Hepatocyte (in vitro differentiated cells): ENCODE data around the gene SLC41A3. TPM values are rescaled to one million over a fixed set of nuclear protein-coding genes. Genes with fewer than 3 reads are reported as not detected.
"Not testable (repeated sequence)": the region's sequence is repeated elsewhere in the genome, so short reads cannot be mapped to it uniquely, and the experiment has no call there.

Experiments used
- DNase-seq: peaks from one replicate; pipeline ENCODE4 v3.0.0-alpha.2; 2016; ENCODE audit warnings: low spot score
- H2AFZ ChIP-seq: fragments of 200-600 bp; sonication (generic); 2 replicates; pipeline ENCODE4 v1.6.0; 2016; ENCODE audit warnings: antibody characterized with exemption, mild to moderate bottlenecking
- H3K27ac ChIP-seq: fragments of 200-600 bp; sonication (generic); 2 replicates; pipeline ENCODE4 v1.5.1; 2016; ENCODE audit warnings: mild to moderate bottlenecking
- H3K27me3 ChIP-seq: fragments of 200-600 bp; sonication (generic); 2 replicates; pipeline ENCODE4 v1.6.1; 2016
- H3K36me3 ChIP-seq: fragments of 200-600 bp; sonication (generic); replicated peaks from 2 replicates; pipeline ENCODE4 v1.5.1; 2016; ENCODE audit warnings: low read depth; ENCODE audit not compliant: insufficient read depth
- H3K4me1 ChIP-seq: fragments of 200-600 bp; sonication (generic); 2 replicates; pipeline ENCODE4 v1.5.1; 2016; ENCODE audit warnings: mild to moderate bottlenecking, moderate library complexity; ENCODE audit not compliant: insufficient read depth
- H3K4me2 ChIP-seq: fragments of 200-600 bp; sonication (generic); 2 replicates; pipeline ENCODE4 v1.6.0; 2016
- H3K4me3 ChIP-seq: fragments of 200-600 bp; sonication (generic); 2 replicates; pipeline ENCODE4 v1.5.1; 2016; ENCODE audit warnings: mild to moderate bottlenecking
- H3K79me2 ChIP-seq: fragments of 200-600 bp; sonication (generic); 2 replicates; pipeline ENCODE4 v1.6.0; 2017; ENCODE audit warnings: mild to moderate bottlenecking
- H3K9me2 ChIP-seq: fragments of 200-600 bp; sonication (generic); replicated peaks from 2 replicates; pipeline ENCODE4 v1.6.0; 2017; ENCODE audit warnings: mild to moderate bottlenecking; ENCODE audit not compliant: insufficient read depth
- H3K9me3 ChIP-seq: fragments of 200-600 bp; sonication (generic); 2 replicates; pipeline ENCODE4 v1.5.1; 2016; ENCODE audit warnings: low read depth, mild to moderate bottlenecking
- H4K20me1 ChIP-seq: fragments of 200-600 bp; sonication (generic); 2 replicates; pipeline ENCODE4 v1.6.0; 2016; ENCODE audit warnings: mild to moderate bottlenecking; ENCODE audit not compliant: insufficient read depth, poor library complexity, severe bottlenecking
- EZH2 ChIP-seq: fragments of 200-600 bp; sonication (generic); IDR thresholded peaks from 2 replicates; pipeline ENCODE4 v1.6.1; 2016; ENCODE audit warnings: antibody characterized with exemption, mild to moderate bottlenecking, borderline replicate concordance
- EZH2phosphoT487 ChIP-seq: fragments of 200-600 bp; sonication (generic); IDR thresholded peaks from one replicate; pipeline ENCODE4 v1.6.1; 2018; ENCODE audit warnings: antibody characterized with exemption, mild to moderate bottlenecking, low read depth, moderate library complexity; ENCODE audit not compliant: unreplicated experiment, severe bottlenecking
- WGBS: methylation state at CpG from one replicate; pipeline ENCODE4 v1.1.6; 2016; ENCODE audit warnings: low lambda C conversion rate; ENCODE audit errors: missing lambda C conversion rate; 5-methylcytosine and 5-hydroxymethylcytosine counted together
- polyA plus RNA-seq: library from polyadenylated mRNA; unstranded; fragments of >200 nt; fragmentation: Nextera tagmentation; extraction: Ambion mirVana; gene quantifications from 2 replicates; pipeline ENCODE4 v1.2.1, GENCODE V29; 2016
- total RNA-seq: library from RNA; depleted of rRNA; stranded (reverse); fragments of >200 nt; gene quantifications from 2 replicates; pipeline ENCODE4 v1.2.3, GENCODE V29; 2014
- TF ChIP-seq, protein P1 (sequence below): fragments of 200-600 bp; sonication (generic); IDR thresholded peaks from 2 replicates; pipeline ENCODE4 v1.5.1; 2016; ENCODE audit warnings: antibody characterized with exemption, mild to moderate bottlenecking; ENCODE audit not compliant: poor library complexity

Gene SLC41A3
- total and polyA plus RNA-seq, 2 experiments from 2014 or later, result 29.3 to 43.4 TPM

DNA sequence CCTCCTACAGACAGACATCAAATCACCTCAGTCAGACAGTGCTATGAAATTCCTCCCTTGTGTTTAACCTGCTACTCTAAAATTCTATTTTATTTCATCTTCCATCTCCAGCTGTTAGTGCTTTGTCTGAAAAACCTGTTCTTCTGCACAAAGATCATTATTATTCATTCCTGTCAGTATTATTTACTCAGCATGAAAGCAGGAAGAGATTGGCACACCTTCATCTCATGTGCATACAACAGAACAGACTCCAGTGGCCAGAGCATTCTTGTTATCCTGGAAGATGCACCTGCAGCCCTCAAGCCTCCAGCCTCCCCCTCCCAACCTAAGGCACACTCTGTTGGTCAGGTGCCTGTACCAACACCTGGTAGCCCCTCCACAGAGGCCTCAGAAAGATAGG, 116.8 kb downstream of the SLC41A3 start:
- Histone ChIP-seq H3K27ac (no peak overlapping the region), H3K4me2 (no peak overlapping the region), H3K9me3 (no peaks in the 10 kb centered on the region), H2AFZ (no peak overlapping the region), H3K27me3 (peaks cover 36% of the 10 kb centered on the region), H3K4me3 (no peak overlapping the region), H3K4me1 (peaks cover 5% of the 10 kb centered on the region), H4K20me1 (no peaks in the 10 kb centered on the region), H3K36me3 (no peaks in the 10 kb centered on the region), H3K9me2 (no peaks in the 10 kb centered on the region), H3K79me2 (no peaks in the 10 kb centered on the region)
- DNase-seq, result no peak
- TF ChIP-seq EZH2phosphoT487, result no peak
- TF ChIP-seq EZH2, result no peak
- TF ChIP-seq, protein P1, sequence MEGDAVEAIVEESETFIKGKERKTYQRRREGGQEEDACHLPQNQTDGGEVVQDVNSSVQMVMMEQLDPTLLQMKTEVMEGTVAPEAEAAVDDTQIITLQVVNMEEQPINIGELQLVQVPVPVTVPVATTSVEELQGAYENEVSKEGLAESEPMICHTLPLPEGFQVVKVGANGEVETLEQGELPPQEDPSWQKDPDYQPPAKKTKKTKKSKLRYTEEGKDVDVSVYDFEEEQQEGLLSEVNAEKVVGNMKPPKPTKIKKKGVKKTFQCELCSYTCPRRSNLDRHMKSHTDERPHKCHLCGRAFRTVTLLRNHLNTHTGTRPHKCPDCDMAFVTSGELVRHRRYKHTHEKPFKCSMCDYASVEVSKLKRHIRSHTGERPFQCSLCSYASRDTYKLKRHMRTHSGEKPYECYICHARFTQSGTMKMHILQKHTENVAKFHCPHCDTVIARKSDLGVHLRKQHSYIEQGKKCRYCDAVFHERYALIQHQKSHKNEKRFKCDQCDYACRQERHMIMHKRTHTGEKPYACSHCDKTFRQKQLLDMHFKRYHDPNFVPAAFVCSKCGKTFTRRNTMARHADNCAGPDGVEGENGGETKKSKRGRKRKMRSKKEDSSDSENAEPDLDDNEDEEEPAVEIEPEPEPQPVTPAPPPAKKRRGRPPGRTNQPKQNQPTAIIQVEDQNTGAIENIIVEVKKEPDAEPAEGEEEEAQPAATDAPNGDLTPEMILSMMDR, result no peak

DNA sequence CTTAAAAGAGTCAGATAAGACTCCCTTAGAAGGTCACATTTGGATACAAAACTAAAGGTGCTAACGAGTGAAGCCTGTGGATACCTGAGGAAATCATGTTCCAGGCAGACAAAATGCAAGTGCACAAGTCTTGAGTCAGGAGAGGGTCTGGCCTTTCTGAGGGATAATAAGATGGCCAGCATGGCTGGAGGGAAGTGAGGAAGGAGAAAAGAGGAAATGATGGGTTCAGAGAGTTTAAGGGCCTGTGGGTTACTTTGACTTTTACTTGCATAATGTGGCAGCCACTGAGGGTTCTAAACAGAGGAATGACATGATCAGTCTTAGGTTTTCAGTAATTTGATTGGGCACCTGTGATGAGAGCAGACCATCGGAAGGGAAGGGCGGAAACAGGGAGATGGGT, 118.4 kb downstream of the SLC41A3 start:
- 92% methylated on average over 3 of the region's 3 CpGs for WGBS
- no peak overlapping the region for H3K27ac ChIP-seq

DNA sequence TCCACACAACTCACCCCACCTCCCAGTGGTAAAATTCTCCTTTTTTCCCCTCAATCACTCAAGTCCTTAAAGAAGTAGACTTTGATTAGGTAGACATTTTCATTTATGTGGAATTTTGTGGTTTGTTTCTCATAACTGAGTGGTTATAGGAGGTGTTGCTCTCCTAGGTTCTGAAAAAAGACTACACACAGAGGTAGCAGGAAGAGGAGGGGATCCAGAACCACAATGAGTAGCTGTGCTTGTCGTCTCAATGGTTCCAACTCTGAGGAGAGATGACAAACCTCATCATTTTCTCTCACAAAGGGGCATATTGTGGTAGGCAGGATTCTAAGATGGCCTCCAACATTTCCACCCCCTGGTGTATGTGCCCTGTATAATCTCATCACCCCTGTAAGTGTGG, 120.1 kb downstream of the SLC41A3 start:
- H3K4me1 ChIP-seq, H3K4me2 ChIP-seq, H3K4me3 ChIP-seq, H3K36me3 ChIP-seq, DNase-seq, H3K79me2 ChIP-seq, H2AFZ ChIP-seq, H3K27ac ChIP-seq, H3K9me2 ChIP-seq, H4K20me1 ChIP-seq, H3K9me3 ChIP-seq: not testable (repeated sequence)
- WGBS, result 83% methylated on average over 1 of the region's 1 CpG
- H3K27me3 ChIP-seq, result peaks cover 15% of the 10 kb centered on the region

More for the DNA sequence above, 118.4 kb downstream of the SLC41A3 start:
- H3K36me3 ChIP-seq, result no peaks in the 10 kb centered on the region
- H3K9me3 ChIP-seq, result no peaks in the 10 kb centered on the region
- no peaks in the 10 kb centered on the region for H3K9me2 ChIP-seq
- H3K79me2 ChIP-seq, result no peaks in the 10 kb centered on the region
- H3K4me2 ChIP-seq, result no peak overlapping the region
- no peak overlapping the region for H3K4me3 ChIP-seq
- no peak for TF ChIP-seq EZH2phosphoT487
- TF ChIP-seq EZH2, result no peak
- TF ChIP-seq, protein P1, result no peak
- no peaks in the 10 kb centered on the region for H4K20me1 ChIP-seq
- H2AFZ ChIP-seq, result no peak overlapping the region
- no peak for DNase-seq
- H3K27me3 ChIP-seq, result peaks cover 20% of the 10 kb centered on the region
- H3K4me1 ChIP-seq, result no peaks in the 10 kb centered on the region

DNA sequence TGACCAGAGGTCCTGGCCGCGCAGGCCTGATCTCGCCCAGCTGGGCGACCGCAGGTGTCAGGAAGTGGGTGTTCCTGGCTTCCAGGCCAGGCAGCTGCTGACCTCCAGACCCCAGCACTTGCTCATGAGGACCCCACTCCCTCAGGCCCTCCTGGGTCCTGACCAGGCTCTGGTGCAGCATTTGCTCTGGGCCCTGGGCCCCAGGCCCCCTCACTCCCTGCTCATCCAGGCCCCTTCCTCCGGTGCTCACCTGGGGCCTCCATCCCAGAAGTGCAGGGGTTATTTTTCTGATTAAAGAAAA, 122.7 kb downstream of the SLC41A3 start:
- no peak for TF ChIP-seq EZH2
- no peak for TF ChIP-seq EZH2phosphoT487
- TF ChIP-seq, protein P1, result no peak
- H3K9me2 ChIP-seq, result no peaks in the 10 kb centered on the region
- no peak overlapping the region for H3K4me3 ChIP-seq
- H3K4me1 ChIP-seq, result no peaks in the 10 kb centered on the region
- no peak for DNase-seq
- no peaks in the 10 kb centered on the region for H3K36me3 ChIP-seq
- H3K27me3 ChIP-seq, result peaks cover 3% of the 10 kb centered on the region
- 93% methylated on average over 6 of the region's 6 CpGs for WGBS
- H2AFZ ChIP-seq, result no peak overlapping the region
- no peak overlapping the region for H3K27ac ChIP-seq
- H3K79me2 ChIP-seq, result no peaks in the 10 kb centered on the region
- no peaks in the 10 kb centered on the region for H4K20me1 ChIP-seq
- no peak overlapping the region for H3K4me2 ChIP-seq
- H3K9me3 ChIP-seq, result no peaks in the 10 kb centered on the region
